ENCODE data around the gene KIF5A. TPM values are rescaled to one million over a fixed set of nuclear protein-coding genes. Genes with fewer than 3 reads are reported as not detected.

The KIF5A gene
- total RNA-seq, 1 donor from 2014 or later = 1.6 TPM

GRCh38 chr12:57628280-57629191 lies 78.7 kb downstream of the KIF5A start:
- intact Hi-C loops (cut with micrococcal nuclease) = no loop called here

- intact Hi-C loops (cut with micrococcal nuclease) = loop anchor here (5.0 kb wide), 1 partner anchor 62 kb away; the partner anchor contains the start of gene OS9
These were observed 80.1 kb downstream of the KIF5A start for GRCh38 chr12:57629897-57630471.

- intact Hi-C loops (cut with micrococcal nuclease) = loop anchor here (5.0 kb wide), 1 partner anchor 61 kb away; the partner anchor contains the start of gene OS9
These were observed 81.1 kb downstream of the KIF5A start for GRCh38 chr12:57630891-57631433.

- intact Hi-C loops (cut with micrococcal nuclease) = loop anchor here (5.0 kb wide), 1 partner anchor 61 kb away; the partner anchor contains the start of gene OS9
These were observed 81.8 kb downstream of the KIF5A start for GRCh38 chr12:57631566-57632072.

DNA sequence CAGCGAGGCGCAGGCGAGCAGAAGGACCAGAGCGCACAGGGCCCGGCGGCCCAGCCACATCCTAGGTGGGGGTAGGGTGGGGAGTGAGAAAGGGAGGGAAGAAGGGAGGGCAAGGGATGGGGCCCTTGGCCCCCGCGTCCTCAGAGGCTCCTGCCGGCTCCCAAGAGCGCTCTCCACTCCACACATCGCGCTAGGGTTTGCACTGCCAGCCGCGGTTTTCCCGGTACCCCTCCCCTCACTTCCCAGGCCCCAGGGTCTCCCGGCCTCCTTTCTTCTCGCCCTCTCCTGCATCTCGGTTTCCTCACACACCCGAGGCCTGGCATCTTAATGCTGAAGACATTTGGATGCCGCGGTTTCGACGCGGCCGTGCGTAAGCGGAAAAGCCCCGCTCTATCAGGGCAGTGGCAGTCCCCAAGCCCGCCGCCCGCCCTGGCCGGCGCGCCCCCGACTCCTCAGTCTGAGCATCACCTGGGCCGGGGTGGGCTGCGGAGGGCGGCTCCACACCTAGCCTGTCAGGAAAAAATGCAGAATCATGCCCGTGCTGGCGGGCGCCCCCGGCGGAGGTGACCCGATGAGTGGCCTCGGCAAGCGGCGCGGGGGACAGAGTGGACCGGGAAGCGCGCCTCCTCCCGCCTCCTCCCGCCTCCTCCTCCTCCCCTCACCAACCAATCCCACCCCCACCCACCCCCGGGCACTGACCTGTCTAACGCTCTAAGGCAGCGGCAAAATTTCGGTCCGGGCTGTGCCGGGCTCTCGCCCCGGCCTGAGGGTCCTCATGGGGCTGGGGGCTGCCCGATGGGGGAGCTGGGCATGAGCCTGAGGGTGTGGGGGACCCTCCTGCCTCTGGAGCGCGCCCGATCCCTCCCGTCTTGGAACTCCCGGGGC lies 82.5 kb downstream of the KIF5A start:
- intact Hi-C loops (cut with micrococcal nuclease) = loop anchor here (5.0 kb wide), 1 partner anchor 60 kb away; the partner anchor contains the start of gene OS9

DNA sequence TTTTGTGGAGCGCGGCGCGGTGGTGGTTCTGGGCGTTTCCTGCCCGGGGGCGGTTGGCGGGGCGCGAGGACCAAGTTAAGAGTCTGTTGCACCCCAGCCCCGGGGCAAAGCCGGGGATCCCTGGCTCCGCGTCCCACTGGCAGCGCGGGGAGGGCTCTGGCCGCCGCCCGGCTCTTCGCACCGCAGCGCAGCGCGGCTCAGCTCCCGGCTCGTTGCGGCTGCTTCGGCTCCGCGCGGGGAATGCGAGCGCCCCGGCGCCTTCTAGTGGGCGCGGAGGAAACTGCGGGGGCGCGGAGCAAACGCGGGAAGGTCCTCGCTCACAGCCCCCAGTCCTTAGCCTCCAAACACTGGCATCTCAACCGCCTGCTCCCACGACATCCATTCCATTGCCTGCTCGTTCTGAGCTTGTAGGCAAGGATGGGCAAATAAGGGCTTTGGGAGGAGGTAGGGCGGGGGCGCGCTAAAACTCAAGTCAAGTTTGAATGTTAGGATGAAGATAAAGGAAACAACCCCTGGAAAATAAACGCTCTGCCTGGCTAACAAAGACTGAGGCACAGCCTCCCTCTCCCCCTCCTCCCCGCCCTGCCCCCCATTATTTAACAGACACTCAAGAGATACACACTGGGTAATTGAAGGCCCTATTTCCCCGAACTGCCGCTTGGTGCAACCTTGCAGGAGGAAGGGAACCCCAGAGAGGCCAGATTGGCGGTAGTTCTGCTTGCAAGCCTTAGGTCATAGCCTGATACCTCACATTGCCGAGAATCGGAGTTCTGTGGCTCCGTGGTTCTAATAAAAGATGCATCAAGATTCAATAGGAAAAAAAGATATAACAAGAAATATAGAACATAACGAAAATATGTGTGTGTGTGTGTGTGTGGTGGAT lies 83.4 kb downstream of the KIF5A start, which contains the start of gene B4GALNT1:
TSS of gene B4GALNT1 (minus strand) at position 244 of the 883 bp plus-strand sequence. CDS start 1,069 bp downstream, outside the sequence.
- intact Hi-C loops (cut with micrococcal nuclease) = loop anchor here (1.0 to 5.0 kb wide), 2 partner anchors 50 to 59 kb away; partner anchors contain the start of gene OS9

Other genes starting within 250 kb of the KIF5A start
- 65.1 and 67.2 TPM in 2 replicates for gene R3HDM2, start 119.0 kb upstream of the KIF5A start, total RNA-seq
- gene INHBC, start 115.3 kb upstream of the KIF5A start, total RNA-seq = not detected in 2 replicates
- not detected in 2 replicates for gene INHBE, start 94.7 kb upstream of the KIF5A start, total RNA-seq
- gene GLI1, start 90.3 kb upstream of the KIF5A start, total RNA-seq = 1.8 and 2.2 TPM in 2 replicates
- 171 and 172 TPM in 2 replicates for gene ARHGAP9, start 70.2 kb upstream of the KIF5A start, total RNA-seq
- gene MARS1, start 62.0 kb upstream of the KIF5A start, total RNA-seq = 189 and 195 TPM in 2 replicates
- 9.9 and 10.7 TPM in 2 replicates for gene DDIT3, start 29.5 kb upstream of the KIF5A start, total RNA-seq
- 75.0 and 78.0 TPM in 2 replicates for gene MBD6, start 27.2 kb upstream of the KIF5A start, total RNA-seq
- 85.7 and 88.4 TPM in 2 replicates for gene DCTN2, start 2.9 kb upstream of the KIF5A start, total RNA-seq
- gene PIP4K2C, start 41.1 kb downstream of the KIF5A start, total RNA-seq = 19.7 and 22.8 TPM in 2 replicates
- 18.1 and 19.1 TPM in 2 replicates for gene DTX3, start 54.8 kb downstream of the KIF5A start, total RNA-seq
- gene ARHGEF25, start 61.4 kb downstream of the KIF5A start, total RNA-seq = 0.48 and 1.0 TPM in 2 replicates
- gene B4GALNT1, start 83.2 kb downstream of the KIF5A start, total RNA-seq = 1.5 and 1.9 TPM in 2 replicates
- 137 and 138 TPM in 2 replicates for gene OS9, start 144.1 kb downstream of the KIF5A start, total RNA-seq
- 57.1 and 59.4 TPM in 2 replicates for gene AGAP2, start 188.7 kb downstream of the KIF5A start, total RNA-seq
- 17.3 and 17.9 TPM in 2 replicates for gene TSPAN31, start 195.0 kb downstream of the KIF5A start, total RNA-seq
- 134 and 138 TPM in 2 replicates for gene CDK4, start 202.3 kb downstream of the KIF5A start, total RNA-seq
- 21.2 and 21.9 TPM in 2 replicates for gene MARCHF9, start 205.1 kb downstream of the KIF5A start, total RNA-seq
- gene CYP27B1, start 217.0 kb downstream of the KIF5A start, total RNA-seq = 4.2 and 4.3 TPM in 2 replicates
- gene METTL1, start 222.1 kb downstream of the KIF5A start, total RNA-seq = 34.8 and 42.7 TPM in 2 replicates
- 3.1 and 3.3 TPM in 2 replicates for gene EEF1AKMT3, start 222.6 kb downstream of the KIF5A start, total RNA-seq
- 36.3 and 39.2 TPM in 2 replicates for gene TSFM, start 232.7 kb downstream of the KIF5A start, total RNA-seq

All from T-helper 2 cell treated with Interferon-gamma antibody and Interleukin-4, amounts not matched to agents 100 ng/mL and 5 ng/mL, for 36 hours (primary cell).